Vagina (tissue), 2 donors: ENCODE measurements around the gene APOBEC3H.

ENCODE experiments used
- CTCF ChIP-seq, 3 experiments: fragments of 450-650 bp in 2 of 3; fragments of 200-600 bp in 1 of 3; sonication (generic) in 1 of 3; IDR thresholded peaks; one replicate each; pipeline ENCODE4 v1.5.1; 2017 to 2019; ENCODE audit warnings: antibody characterized with exemption in 3 of 3, mild to moderate bottlenecking in 2 of 3, moderate library complexity in 2 of 3
- POLR2A ChIP-seq, 2 donors: fragments of 450-650 bp; IDR thresholded peaks; one replicate each; pipeline ENCODE4 v1.6.1; 2017; ENCODE audit warnings: antibody characterized with exemption in 2 of 2, mild to moderate bottlenecking in 2 of 2, moderate library complexity in 2 of 2
- POLR2AphosphoS5 ChIP-seq, 2 donors: sonication (generic); formaldehyde crosslinking; IDR thresholded peaks; one replicate each; pipeline ENCODE4 v1.9.0; 2017; ENCODE audit warnings: antibody characterized with exemption in 2 of 2, mild to moderate bottlenecking in 2 of 2, low read depth in 1 of 2; ENCODE audit not compliant: insufficient read depth in 1 of 2

- TF ChIP-seq CTCF (IDR thresholded peaks at IDR 0.05) (no peak), POLR2A (IDR thresholded peaks at IDR 0.05) (peak in 1 of 2 donors; percentile 92), POLR2AphosphoS5 (IDR thresholded peaks at IDR 0.05; ENCODE audit: insufficient read depth in 1 of 2, low read depth in 1 of 2) (peak; percentile 16 to 98)
Observed at GRCh38 chr22:39152511-39153219, 55.6 kb downstream of the APOBEC3H start, which contains the start of gene CBX7.
